ENCODE measurements around the gene HAPLN3. TPM values are rescaled to one million over a fixed set of nuclear protein-coding genes. Genes with fewer than 3 reads are reported as not detected.

The HAPLN3 gene
- total RNA-seq, 1 experiment from 2014 or later, result 2.4 TPM

DNA sequence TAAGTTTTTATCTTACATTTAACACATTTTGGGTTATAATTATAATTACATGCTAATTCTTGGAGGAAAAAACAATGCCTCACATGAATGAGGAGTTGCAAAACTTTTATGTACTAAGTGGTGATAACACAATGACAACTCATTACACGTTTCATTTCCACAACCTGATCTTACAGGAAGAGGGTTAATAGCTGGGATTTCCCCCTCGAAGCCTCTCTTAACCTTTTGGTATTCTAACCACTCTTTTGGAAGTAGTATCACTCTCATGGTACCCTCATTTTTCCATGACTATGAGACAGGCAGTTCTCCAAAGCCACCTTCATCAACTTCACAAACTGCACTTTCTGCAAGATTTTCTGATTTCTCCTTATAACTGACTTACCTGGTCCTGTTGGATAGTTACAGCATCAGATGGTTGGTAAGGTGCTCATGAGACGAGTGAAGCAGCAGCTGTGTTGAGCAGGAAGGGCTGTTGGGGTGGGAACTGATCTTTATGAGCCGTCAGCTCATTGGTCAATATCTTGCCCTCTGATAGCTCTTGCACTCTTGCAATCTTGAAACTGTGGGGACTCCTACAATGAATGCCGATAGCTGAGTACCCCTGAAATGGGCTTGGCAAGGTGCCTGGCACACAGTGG lies 50.5 kb downstream of the HAPLN3 start:
- no TSS peak for BruUV-seq (replicated peaks)
- Histone ChIP-seq H3K4me3 (no peak overlapping the region), H3K27me3 (ENCODE audit: insufficient read depth, low read depth) (peaks cover 32% of the 10 kb centered on the region), H3F3A (ENCODE audit: insufficient read depth, low read depth) (no peaks in the 10 kb centered on the region), H3K27ac (no peak overlapping the region), H3K79me2 (ENCODE audit: low read depth) (no peaks in the 10 kb centered on the region), H3K4me2 (no peak overlapping the region), H2AFZ (no peak overlapping the region), H3K4me1 (replicated peaks; ENCODE audit: insufficient read depth) (no peaks in the 10 kb centered on the region), H3K36me3 (ENCODE audit: low read depth) (no peaks in the 10 kb centered on the region), H4K20me1 (ENCODE audit: insufficient read depth) (no peaks in the 10 kb centered on the region), H3K9me3 (ENCODE audit: insufficient read depth, low read depth) (no peaks in the 10 kb centered on the region), H3K9me2 (ENCODE audit: insufficient read depth) (no peaks in the 10 kb centered on the region)
- TF ChIP-seq, protein P1, sequence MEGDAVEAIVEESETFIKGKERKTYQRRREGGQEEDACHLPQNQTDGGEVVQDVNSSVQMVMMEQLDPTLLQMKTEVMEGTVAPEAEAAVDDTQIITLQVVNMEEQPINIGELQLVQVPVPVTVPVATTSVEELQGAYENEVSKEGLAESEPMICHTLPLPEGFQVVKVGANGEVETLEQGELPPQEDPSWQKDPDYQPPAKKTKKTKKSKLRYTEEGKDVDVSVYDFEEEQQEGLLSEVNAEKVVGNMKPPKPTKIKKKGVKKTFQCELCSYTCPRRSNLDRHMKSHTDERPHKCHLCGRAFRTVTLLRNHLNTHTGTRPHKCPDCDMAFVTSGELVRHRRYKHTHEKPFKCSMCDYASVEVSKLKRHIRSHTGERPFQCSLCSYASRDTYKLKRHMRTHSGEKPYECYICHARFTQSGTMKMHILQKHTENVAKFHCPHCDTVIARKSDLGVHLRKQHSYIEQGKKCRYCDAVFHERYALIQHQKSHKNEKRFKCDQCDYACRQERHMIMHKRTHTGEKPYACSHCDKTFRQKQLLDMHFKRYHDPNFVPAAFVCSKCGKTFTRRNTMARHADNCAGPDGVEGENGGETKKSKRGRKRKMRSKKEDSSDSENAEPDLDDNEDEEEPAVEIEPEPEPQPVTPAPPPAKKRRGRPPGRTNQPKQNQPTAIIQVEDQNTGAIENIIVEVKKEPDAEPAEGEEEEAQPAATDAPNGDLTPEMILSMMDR (conservative IDR thresholded peaks at IDR 0.05), result no peak
- TF ChIP-seq EZH2 (IDR thresholded peaks at IDR 0.05; ENCODE audit: low read depth), result no peak
- intact Hi-C loops (cut with micrococcal nuclease; ENCODE audit: unreplicated experiment), result no loop called here
- POLR2A ChIA-PET (ENCODE audit: unreplicated experiment), result no interaction called here
- no peak for DNase-seq
- CTCF ChIA-PET, result no interaction called here

DNA sequence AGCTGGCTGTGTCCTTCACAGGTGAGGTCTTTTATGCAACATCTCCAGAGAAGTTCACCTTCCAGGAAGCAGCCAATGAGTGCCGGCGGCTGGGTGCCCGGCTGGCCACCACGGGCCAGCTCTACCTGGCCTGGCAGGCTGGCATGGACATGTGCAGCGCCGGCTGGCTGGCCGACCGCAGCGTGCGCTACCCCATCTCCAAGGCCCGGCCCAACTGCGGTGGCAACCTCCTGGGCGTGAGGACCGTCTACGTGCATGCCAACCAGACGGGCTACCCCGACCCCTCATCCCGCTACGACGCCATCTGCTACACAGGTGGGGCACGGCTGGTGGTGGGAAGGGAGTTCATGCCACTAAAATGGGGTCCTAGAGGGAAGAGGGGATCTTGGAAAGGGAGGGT lies 52.0 kb downstream of the HAPLN3 start:
- no peak for DNase-seq
- Histone ChIP-seq H3K4me2 (no peak overlapping the region), H4K20me1 (ENCODE audit: insufficient read depth) (no peaks in the 10 kb centered on the region), H3K9me2 (ENCODE audit: insufficient read depth) (no peaks in the 10 kb centered on the region), H3F3A (ENCODE audit: insufficient read depth, low read depth) (no peaks in the 10 kb centered on the region), H3K36me3 (ENCODE audit: low read depth) (no peaks in the 10 kb centered on the region), H3K9me3 (ENCODE audit: insufficient read depth, low read depth) (no peaks in the 10 kb centered on the region), H3K4me1 (replicated peaks; ENCODE audit: insufficient read depth) (no peaks in the 10 kb centered on the region), H2AFZ (no peak overlapping the region), H3K27ac (no peak overlapping the region), H3K4me3 (no peak overlapping the region), H3K79me2 (ENCODE audit: low read depth) (no peaks in the 10 kb centered on the region), H3K27me3 (ENCODE audit: insufficient read depth, low read depth) (peaks cover 29% of the 10 kb centered on the region)
- intact Hi-C loops (cut with micrococcal nuclease; ENCODE audit: unreplicated experiment), result no loop called here
- POLR2A ChIA-PET (ENCODE audit: unreplicated experiment), result no interaction called here
- CTCF ChIA-PET, result no interaction called here
- BruUV-seq (replicated peaks), result no TSS peak
- no peak for TF ChIP-seq EZH2 (IDR thresholded peaks at IDR 0.05; ENCODE audit: low read depth)
- TF ChIP-seq, protein P1 (conservative IDR thresholded peaks at IDR 0.05), result no peak

DNA sequence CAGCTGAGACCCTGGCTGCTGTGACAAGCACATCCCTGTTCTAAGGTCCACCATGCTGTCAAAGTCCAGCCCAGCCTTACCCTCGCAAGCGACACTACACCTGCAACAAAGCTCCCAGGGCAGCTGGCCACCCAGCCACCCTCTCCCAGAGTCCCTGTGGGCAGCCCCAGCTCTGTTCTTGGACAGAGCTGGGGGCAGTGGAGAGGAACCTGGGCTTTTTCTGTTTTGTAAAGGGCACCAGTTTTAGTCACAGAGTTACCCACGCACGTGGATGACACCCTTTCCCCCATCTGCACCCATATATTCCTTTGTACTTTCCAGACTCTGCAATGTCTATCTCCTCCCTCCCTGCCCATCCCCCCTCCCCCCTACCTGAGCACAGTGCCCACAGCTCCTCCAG lies 53.2 kb downstream of the HAPLN3 start:
- POLR2A ChIA-PET (ENCODE audit: unreplicated experiment), result no interaction called here
- intact Hi-C loops (cut with micrococcal nuclease; ENCODE audit: unreplicated experiment), result no loop called here
- H3K9me2 ChIP-seq (ENCODE audit: insufficient read depth), result no peaks in the 10 kb centered on the region
- no peak for DNase-seq
- no peaks in the 10 kb centered on the region for H3K79me2 ChIP-seq (ENCODE audit: low read depth)
- no peaks in the 10 kb centered on the region for H3K36me3 ChIP-seq (ENCODE audit: low read depth)
- BruUV-seq (replicated peaks), result no TSS peak
- H3K27me3 ChIP-seq (ENCODE audit: insufficient read depth, low read depth), result peaks cover 34% of the 10 kb centered on the region
- no peak overlapping the region for H3K27ac ChIP-seq
- H3K4me1 ChIP-seq (replicated peaks; ENCODE audit: insufficient read depth), result no peaks in the 10 kb centered on the region
- no peak for TF ChIP-seq EZH2 (IDR thresholded peaks at IDR 0.05; ENCODE audit: low read depth)
- TF ChIP-seq, protein P1 (conservative IDR thresholded peaks at IDR 0.05), result no peak
- H3K9me3 ChIP-seq (ENCODE audit: insufficient read depth, low read depth), result no peaks in the 10 kb centered on the region
- no peaks in the 10 kb centered on the region for H4K20me1 ChIP-seq (ENCODE audit: insufficient read depth)
- CTCF ChIA-PET, result no interaction called here
- no peak overlapping the region for H3K4me2 ChIP-seq
- no peak overlapping the region for H3K4me3 ChIP-seq
- no peak overlapping the region for H2AFZ ChIP-seq
- H3F3A ChIP-seq (ENCODE audit: insufficient read depth, low read depth), result no peaks in the 10 kb centered on the region
